Neural crest cell (in vitro differentiated cells): Measurements from ENCODE around the gene GABRB3. TPM values are rescaled to one million over a fixed set of nuclear protein-coding genes. Genes with fewer than 3 reads are reported as not detected.

Experiments used
- DNase-seq: peaks from one replicate; pipeline ENCODE4 v3.0.0; 2021; ENCODE audit warnings: low read depth, mixed read lengths, low spot score
- H3K27ac Mint-ChIP-seq: one replicate; pipeline ENCODE4 v1.8.0; 2021; ENCODE audit warnings: mild to moderate bottlenecking, mixed read lengths; ENCODE audit not compliant: unreplicated experiment
- H3K27me3 Mint-ChIP-seq: 2 replicates; pipeline ENCODE4 v1.8.0; 2021; ENCODE audit warnings: low read depth, mild to moderate bottlenecking, mixed read lengths
- H3K36me3 Mint-ChIP-seq: 2 replicates; pipeline ENCODE4 v1.8.0; 2021; ENCODE audit warnings: low read depth, mild to moderate bottlenecking, mixed read lengths
- H3K4me1 Mint-ChIP-seq: 2 replicates; pipeline ENCODE4 v1.8.0; 2021; ENCODE audit warnings: mixed read lengths
- H3K4me3 Mint-ChIP-seq: one replicate; pipeline ENCODE4 v1.8.0; 2021; ENCODE audit warnings: mild to moderate bottlenecking, mixed read lengths
- H3K9me3 Mint-ChIP-seq: 2 replicates; pipeline ENCODE4 v1.8.0; 2021; ENCODE audit warnings: mixed read lengths
- total RNA-seq: library from RNA; stranded (reverse); gene quantifications from 2 replicates; pipeline ENCODE4 v1.2.1, GENCODE V29; 2021
- TF ChIP-seq, protein P1 (sequence below): fragments of 200-600 bp; sonication (generic); conservative IDR thresholded peaks from 2 replicates; pipeline ENCODE4 v1.5.0; 2021; ENCODE audit warnings: antibody characterized with exemption, mild to moderate bottlenecking

The GABRB3 gene
- total RNA-seq, 1 donor from 2014 or later, result 23.7 TPM

DNA sequence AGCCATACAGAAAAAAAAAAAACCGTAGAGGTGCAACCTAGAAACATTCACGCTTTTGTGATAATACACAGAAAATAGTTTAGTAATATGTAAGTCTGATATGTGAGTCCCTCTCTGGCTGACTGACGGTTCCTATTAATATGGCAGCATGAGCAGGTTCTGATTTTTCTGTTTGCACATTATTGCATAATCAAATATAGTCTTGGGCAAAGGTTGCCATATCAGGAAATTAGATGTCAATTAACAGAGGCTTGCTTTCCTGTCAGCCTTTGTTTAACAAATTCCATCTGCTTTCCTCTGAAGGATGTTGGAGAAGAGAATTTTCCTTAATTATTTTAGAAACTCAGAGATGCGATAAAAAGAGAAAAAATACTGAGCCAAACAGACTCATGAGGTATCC, 14.8 kb downstream of the GABRB3 start:
- H3K4me3 Mint-ChIP-seq, result no peak overlapping the region
- no peak for DNase-seq
- H3K27ac Mint-ChIP-seq, result no peak overlapping the region
- H3K4me1 Mint-ChIP-seq, result no peaks in the 10 kb centered on the region
- no peaks in the 10 kb centered on the region for H3K27me3 Mint-ChIP-seq
- H3K9me3 Mint-ChIP-seq, result no peaks in the 10 kb centered on the region
- H3K36me3 Mint-ChIP-seq, result peaks cover 2% of the 10 kb centered on the region
- TF ChIP-seq, protein P1, sequence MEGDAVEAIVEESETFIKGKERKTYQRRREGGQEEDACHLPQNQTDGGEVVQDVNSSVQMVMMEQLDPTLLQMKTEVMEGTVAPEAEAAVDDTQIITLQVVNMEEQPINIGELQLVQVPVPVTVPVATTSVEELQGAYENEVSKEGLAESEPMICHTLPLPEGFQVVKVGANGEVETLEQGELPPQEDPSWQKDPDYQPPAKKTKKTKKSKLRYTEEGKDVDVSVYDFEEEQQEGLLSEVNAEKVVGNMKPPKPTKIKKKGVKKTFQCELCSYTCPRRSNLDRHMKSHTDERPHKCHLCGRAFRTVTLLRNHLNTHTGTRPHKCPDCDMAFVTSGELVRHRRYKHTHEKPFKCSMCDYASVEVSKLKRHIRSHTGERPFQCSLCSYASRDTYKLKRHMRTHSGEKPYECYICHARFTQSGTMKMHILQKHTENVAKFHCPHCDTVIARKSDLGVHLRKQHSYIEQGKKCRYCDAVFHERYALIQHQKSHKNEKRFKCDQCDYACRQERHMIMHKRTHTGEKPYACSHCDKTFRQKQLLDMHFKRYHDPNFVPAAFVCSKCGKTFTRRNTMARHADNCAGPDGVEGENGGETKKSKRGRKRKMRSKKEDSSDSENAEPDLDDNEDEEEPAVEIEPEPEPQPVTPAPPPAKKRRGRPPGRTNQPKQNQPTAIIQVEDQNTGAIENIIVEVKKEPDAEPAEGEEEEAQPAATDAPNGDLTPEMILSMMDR, result no peak

- Mint-ChIP-seq H3K27ac (no peak overlapping the region), H3K4me3 (no peak overlapping the region), H3K36me3 (no peaks in the 10 kb centered on the region), H3K4me1 (no peaks in the 10 kb centered on the region), H3K27me3 (no peaks in the 10 kb centered on the region), H3K9me3 (no peaks in the 10 kb centered on the region)
- TF ChIP-seq, protein P1, result no peak
- DNase-seq, result no peak
Measured at GRCh38 chr15:26757141-26757540, 15.7 kb downstream of the GABRB3 start.

GRCh38 chr15:26744894-26745293, 28.0 kb downstream of the GABRB3 start:
- H3K36me3 Mint-ChIP-seq, result no peaks in the 10 kb centered on the region
- DNase-seq, result no peak
- no peak overlapping the region for H3K4me3 Mint-ChIP-seq
- no peaks in the 10 kb centered on the region for H3K9me3 Mint-ChIP-seq
- H3K4me1 Mint-ChIP-seq, result peaks cover 6% of the 10 kb centered on the region
- TF ChIP-seq, protein P1, result no peak
- no peak overlapping the region for H3K27ac Mint-ChIP-seq
- H3K27me3 Mint-ChIP-seq, result no peaks in the 10 kb centered on the region

DNA sequence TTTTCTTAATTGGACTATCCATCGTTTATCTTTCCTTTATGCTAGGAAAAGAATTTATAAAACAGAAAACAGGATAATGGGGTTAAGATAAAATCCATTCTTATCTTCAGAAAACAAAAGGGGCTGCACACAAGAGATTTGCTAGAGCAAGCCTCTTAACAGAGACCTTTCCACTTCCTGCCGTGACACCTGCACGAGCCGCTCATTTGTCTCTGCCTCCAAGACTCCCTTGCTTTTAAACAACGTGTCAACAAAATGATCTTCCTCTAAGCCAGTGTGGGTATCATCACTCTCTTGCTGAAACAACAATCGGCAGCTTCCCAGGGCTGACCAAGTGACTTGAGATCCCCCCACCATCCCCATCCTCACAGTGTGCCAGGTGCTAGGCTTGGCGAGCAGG, 33.1 kb downstream of the GABRB3 start:
- no peaks in the 10 kb centered on the region for H3K27me3 Mint-ChIP-seq
- no peaks in the 10 kb centered on the region for H3K4me1 Mint-ChIP-seq
- no peak for DNase-seq
- H3K36me3 Mint-ChIP-seq, result peaks cover 2% of the 10 kb centered on the region
- no peak overlapping the region for H3K4me3 Mint-ChIP-seq
- TF ChIP-seq, protein P1, result no peak
- no peak overlapping the region for H3K27ac Mint-ChIP-seq
- H3K9me3 Mint-ChIP-seq, result peaks cover 3% of the 10 kb centered on the region

DNA sequence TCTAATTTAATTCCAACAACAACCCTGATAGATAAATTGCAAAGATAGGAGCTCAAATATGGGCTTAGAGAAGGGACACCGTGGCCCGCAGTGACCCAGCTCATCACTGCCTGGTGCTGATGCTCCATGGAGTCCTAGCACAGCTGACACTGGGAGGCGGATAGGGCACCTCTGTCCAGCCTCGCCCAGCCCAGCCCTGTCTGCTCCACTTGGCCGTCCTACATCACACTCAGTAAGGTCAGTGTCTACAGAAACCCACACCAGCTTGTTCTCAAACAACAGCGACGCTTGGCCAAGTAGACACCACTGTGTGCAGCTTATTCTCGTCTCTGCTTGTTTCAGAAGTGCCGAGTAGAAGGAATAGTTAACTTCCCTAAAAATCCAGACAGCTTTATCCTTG, 33.9 kb downstream of the GABRB3 start:
- Mint-ChIP-seq H3K4me1 (no peaks in the 10 kb centered on the region), H3K9me3 (peaks cover 3% of the 10 kb centered on the region), H3K36me3 (peaks cover 4% of the 10 kb centered on the region), H3K4me3 (no peak overlapping the region), H3K27me3 (no peaks in the 10 kb centered on the region), H3K27ac (no peak overlapping the region)
- DNase-seq, result no peak
- TF ChIP-seq, protein P1, result no peak
